Vagina (tissue), 2 donors: ENCODE results near the gene UPF1. TPM values are rescaled to one million over a fixed set of nuclear protein-coding genes. Genes with fewer than 3 reads are reported as not detected.

Source experiments
- DNase-seq, 2 donors: peaks; one replicate each; pipeline ENCODE4 v3.0.0-alpha.2; 2017; ENCODE audit errors: extremely low spot score in 2 of 2
- H3K27ac ChIP-seq: fragments of 200-600 bp; sonication (generic); one replicate; pipeline ENCODE4 v1.5.1; 2019
- H3K27me3 ChIP-seq: fragments of 200-600 bp; sonication (generic); one replicate; pipeline ENCODE4 v1.5.1; 2019
- H3K36me3 ChIP-seq, 2 donors: fragments of 200-600 bp; sonication (generic); one replicate each; pipeline ENCODE4 v1.5.1; 2017 to 2019
- H3K4me1 ChIP-seq: fragments of 200-600 bp; sonication (generic); one replicate; pipeline ENCODE4 v1.5.1; 2019
- H3K4me3 ChIP-seq, 2 donors: fragments of 200-600 bp; sonication (generic); 1 replicate in 1 of 2; 2 replicates in 1 of 2; pipeline ENCODE4 v1.5.1; 2016 to 2019
- H3K9me3 ChIP-seq: fragments of 200-600 bp; sonication (generic); one replicate; pipeline ENCODE4 v1.5.1; 2019
- POLR2A ChIP-seq, 2 donors: fragments of 450-650 bp; IDR thresholded peaks; one replicate each; pipeline ENCODE4 v1.6.1; 2017; ENCODE audit warnings: antibody characterized with exemption in 2 of 2, mild to moderate bottlenecking in 2 of 2, moderate library complexity in 2 of 2
- POLR2AphosphoS5 ChIP-seq, 2 donors: sonication (generic); formaldehyde crosslinking; IDR thresholded peaks; one replicate each; pipeline ENCODE4 v1.9.0; 2017; ENCODE audit warnings: antibody characterized with exemption in 2 of 2, mild to moderate bottlenecking in 2 of 2, low read depth in 1 of 2; ENCODE audit not compliant: insufficient read depth in 1 of 2
- intact Hi-C: fragments of 100-400 bp; cut with DNase I; formaldehyde crosslinking; loops from one replicate; pipeline ENCODE4 v1.15.1; 2023
- total RNA-seq: library from RNA; depleted of rRNA; stranded (reverse); fragments of >200 nt; gene quantifications from one replicate; pipeline ENCODE4 v1.2.3, GENCODE V29; 2016
- TF ChIP-seq, protein P1 (sequence below), 3 experiments: fragments of 450-650 bp in 2 of 3; fragments of 200-600 bp in 1 of 3; sonication (generic) in 1 of 3; IDR thresholded peaks; one replicate each; pipeline ENCODE4 v1.5.1; 2017 to 2019; ENCODE audit warnings: antibody characterized with exemption in 3 of 3, mild to moderate bottlenecking in 2 of 3, moderate library complexity in 2 of 3

Gene UPF1
- total RNA-seq, 1 donor from 2014 or later: 77.8 TPM

DNA sequence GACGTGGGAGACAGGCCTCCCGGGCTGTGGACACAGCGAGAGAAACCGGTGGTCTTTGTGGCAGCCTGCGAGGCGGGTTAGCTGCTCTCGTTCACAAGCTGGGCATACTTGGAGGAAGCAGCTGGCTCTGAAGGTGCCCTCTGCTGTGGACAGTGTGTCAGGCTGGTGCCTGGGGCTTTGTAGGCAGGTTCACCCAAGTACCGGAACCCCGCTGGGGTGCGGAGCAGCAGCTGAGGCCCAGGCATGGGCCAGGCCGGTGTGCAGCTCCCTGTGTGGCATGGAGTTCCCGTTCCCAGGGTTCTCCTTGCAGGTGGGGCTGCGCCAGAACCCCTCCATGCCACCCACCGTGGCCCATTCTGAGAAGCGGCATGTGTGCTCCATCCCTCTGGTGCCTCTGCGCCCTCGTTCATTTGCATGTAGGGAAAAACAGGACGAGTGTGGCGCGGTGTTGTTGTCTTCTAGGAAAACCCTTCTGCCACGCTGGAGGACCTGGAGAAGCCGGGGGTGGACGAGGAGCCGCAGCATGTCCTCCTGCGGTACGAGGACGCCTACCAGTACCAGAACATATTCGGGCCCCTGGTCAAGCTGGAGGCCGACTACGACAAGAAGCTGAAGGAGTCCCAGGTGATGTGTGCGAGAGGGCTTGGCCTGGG is 20.0 kb downstream of the UPF1 start:
- intact Hi-C loops: loop anchor here (5.0 kb wide), 1 partner anchor 259 kb away; no protein-coding TSS in a partner anchor
- Histone ChIP-seq H3K9me3 (no peaks in the 10 kb centered on the region), H3K4me1 (peaks cover 51% of the 10 kb centered on the region), H3K4me3 (no peak overlapping the region), H3K27me3 (no peaks in the 10 kb centered on the region), H3K27ac (no peak overlapping the region), H3K36me3 (peaks cover 0 to 67% of the 10 kb centered on the region in 2 donors)
- TF ChIP-seq POLR2AphosphoS5 (IDR thresholded peaks at IDR 0.05; ENCODE audit: insufficient read depth in 1 of 2, low read depth in 1 of 2): no peak
- no peak for TF ChIP-seq POLR2A (IDR thresholded peaks at IDR 0.05)
- TF ChIP-seq, protein P1, sequence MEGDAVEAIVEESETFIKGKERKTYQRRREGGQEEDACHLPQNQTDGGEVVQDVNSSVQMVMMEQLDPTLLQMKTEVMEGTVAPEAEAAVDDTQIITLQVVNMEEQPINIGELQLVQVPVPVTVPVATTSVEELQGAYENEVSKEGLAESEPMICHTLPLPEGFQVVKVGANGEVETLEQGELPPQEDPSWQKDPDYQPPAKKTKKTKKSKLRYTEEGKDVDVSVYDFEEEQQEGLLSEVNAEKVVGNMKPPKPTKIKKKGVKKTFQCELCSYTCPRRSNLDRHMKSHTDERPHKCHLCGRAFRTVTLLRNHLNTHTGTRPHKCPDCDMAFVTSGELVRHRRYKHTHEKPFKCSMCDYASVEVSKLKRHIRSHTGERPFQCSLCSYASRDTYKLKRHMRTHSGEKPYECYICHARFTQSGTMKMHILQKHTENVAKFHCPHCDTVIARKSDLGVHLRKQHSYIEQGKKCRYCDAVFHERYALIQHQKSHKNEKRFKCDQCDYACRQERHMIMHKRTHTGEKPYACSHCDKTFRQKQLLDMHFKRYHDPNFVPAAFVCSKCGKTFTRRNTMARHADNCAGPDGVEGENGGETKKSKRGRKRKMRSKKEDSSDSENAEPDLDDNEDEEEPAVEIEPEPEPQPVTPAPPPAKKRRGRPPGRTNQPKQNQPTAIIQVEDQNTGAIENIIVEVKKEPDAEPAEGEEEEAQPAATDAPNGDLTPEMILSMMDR (IDR thresholded peaks at IDR 0.05): no peak
- no peak for DNase-seq

DNA sequence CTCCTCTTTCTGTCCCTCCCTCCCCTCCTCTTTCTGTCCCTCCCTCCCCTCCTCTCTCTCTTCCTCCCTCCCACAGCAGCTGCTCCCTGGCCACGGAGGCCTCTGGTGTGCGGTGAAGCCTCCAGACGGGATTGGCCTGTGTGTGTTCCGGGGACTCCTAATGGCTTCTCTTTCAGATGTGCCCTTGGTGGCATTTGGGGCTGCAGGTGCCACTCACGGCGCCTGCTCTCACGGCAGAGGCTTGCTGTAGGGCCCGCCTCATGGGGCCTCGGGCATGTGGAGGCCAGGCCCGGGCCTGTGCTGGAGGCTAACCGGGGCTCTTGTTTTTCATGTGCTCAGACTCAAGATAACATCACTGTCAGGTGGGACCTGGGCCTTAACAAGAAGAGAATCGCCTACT is 20.9 kb downstream of the UPF1 start:
- Histone ChIP-seq H3K36me3 (peaks cover 0 to 75% of the 10 kb centered on the region in 2 donors), H3K4me3 (no peak overlapping the region), H3K27me3 (no peaks in the 10 kb centered on the region), H3K27ac (no peak overlapping the region), H3K4me1 (peaks cover 42% of the 10 kb centered on the region), H3K9me3 (no peaks in the 10 kb centered on the region)
- TF ChIP-seq, protein P1 (IDR thresholded peaks at IDR 0.05): no peak
- no peak for TF ChIP-seq POLR2AphosphoS5 (IDR thresholded peaks at IDR 0.05; ENCODE audit: insufficient read depth in 1 of 2, low read depth in 1 of 2)
- no peak for TF ChIP-seq POLR2A (IDR thresholded peaks at IDR 0.05)
- DNase-seq: no peak
- intact Hi-C loops: loop anchor here (5.0 kb wide), 1 partner anchor 260 kb away; no protein-coding TSS in a partner anchor

DNA sequence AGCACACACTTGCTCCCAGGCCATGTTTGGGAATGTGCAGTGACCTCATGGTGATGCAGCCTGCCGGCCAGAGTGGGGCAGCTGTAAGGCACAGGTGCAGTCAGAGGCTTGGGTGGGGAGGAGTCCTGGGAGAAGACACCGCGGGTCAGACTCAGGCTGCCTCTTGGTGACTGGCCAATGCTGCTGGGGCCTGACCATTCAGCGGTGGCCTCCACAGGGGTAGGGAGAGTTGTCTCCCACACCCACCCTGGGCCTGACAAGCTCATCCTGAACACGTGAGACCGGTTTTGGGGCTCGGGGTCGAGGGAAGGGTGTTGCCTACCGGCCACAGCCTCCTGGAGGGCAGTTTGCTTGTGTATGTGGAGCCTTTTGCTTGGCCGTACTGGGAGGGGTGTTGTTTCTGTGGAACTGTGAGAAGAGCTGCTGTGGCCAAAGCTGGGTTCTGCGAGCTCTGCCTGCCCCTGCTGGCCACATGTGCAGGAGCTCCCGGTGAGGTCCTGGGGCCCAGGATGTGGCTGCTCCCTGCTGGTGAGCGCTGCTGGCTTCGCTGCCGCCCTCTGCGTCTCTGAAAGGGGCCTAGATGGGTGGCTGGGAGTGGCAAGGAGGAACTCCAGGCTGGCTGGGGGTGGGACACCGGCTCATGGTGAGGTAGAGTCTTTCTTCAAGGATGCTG is 22.1 kb downstream of the UPF1 start:
- TF ChIP-seq, protein P1 (IDR thresholded peaks at IDR 0.05): no peak
- TF ChIP-seq POLR2A (IDR thresholded peaks at IDR 0.05): no peak
- TF ChIP-seq POLR2AphosphoS5 (IDR thresholded peaks at IDR 0.05; ENCODE audit: insufficient read depth in 1 of 2, low read depth in 1 of 2): no peak
- DNase-seq: no peak
- Histone ChIP-seq H3K27ac (no peak overlapping the region), H3K27me3 (no peaks in the 10 kb centered on the region), H3K4me1 (peaks cover 30% of the 10 kb centered on the region), H3K9me3 (no peaks in the 10 kb centered on the region), H3K36me3 (peaks cover 0 to 88% of the 10 kb centered on the region in 2 donors), H3K4me3 (no peak overlapping the region)
- intact Hi-C loops: loop anchor here (5.0 kb wide), 1 partner anchor 262 kb away; no protein-coding TSS in a partner anchor

DNA sequence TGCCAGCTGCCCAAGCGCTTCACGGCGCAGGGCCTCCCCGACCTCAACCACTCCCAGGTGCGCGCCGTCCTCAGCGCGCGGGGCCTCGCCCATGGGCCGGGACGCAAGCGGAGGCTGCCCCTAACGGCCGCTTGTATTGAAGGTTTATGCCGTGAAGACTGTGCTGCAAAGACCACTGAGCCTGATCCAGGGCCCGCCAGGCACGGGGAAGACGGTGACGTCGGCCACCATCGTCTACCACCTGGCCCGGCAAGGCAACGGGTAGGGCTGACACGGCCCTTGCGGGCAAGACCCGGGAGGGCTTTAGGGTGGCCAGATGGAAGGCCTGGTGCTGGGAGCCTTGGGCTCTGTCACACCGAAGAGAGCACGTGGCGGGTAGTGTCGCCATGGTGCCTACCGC is 23.2 kb downstream of the UPF1 start:
- Histone ChIP-seq H3K9me3 (no peaks in the 10 kb centered on the region), H3K36me3 (peaks cover 0 to 99% of the 10 kb centered on the region in 2 donors), H3K27ac (no peak overlapping the region), H3K4me3 (no peak overlapping the region), H3K27me3 (no peaks in the 10 kb centered on the region), H3K4me1 (peaks cover 19% of the 10 kb centered on the region)
- intact Hi-C loops: loop anchor here (5.0 kb wide), 1 partner anchor 263 kb away; no protein-coding TSS in a partner anchor
- DNase-seq: no peak
- no peak for TF ChIP-seq POLR2AphosphoS5 (IDR thresholded peaks at IDR 0.05; ENCODE audit: insufficient read depth in 1 of 2, low read depth in 1 of 2)
- no peak for TF ChIP-seq POLR2A (IDR thresholded peaks at IDR 0.05)
- TF ChIP-seq, protein P1 (IDR thresholded peaks at IDR 0.05): no peak
